Measurements from ENCODE around the gene ETFDH. TPM values are rescaled to one million over a fixed set of nuclear protein-coding genes. Genes with fewer than 3 reads are reported as not detected.
"Not testable (repeated sequence)": the region's sequence is repeated elsewhere in the genome, so short reads cannot be mapped to it uniquely, and the experiment has no call there.

ETFDH gene
- total and polyA plus RNA-seq, 7 experiments from 2014 or later = 6.5 to 25.8 (median 13.4) TPM

DNA sequence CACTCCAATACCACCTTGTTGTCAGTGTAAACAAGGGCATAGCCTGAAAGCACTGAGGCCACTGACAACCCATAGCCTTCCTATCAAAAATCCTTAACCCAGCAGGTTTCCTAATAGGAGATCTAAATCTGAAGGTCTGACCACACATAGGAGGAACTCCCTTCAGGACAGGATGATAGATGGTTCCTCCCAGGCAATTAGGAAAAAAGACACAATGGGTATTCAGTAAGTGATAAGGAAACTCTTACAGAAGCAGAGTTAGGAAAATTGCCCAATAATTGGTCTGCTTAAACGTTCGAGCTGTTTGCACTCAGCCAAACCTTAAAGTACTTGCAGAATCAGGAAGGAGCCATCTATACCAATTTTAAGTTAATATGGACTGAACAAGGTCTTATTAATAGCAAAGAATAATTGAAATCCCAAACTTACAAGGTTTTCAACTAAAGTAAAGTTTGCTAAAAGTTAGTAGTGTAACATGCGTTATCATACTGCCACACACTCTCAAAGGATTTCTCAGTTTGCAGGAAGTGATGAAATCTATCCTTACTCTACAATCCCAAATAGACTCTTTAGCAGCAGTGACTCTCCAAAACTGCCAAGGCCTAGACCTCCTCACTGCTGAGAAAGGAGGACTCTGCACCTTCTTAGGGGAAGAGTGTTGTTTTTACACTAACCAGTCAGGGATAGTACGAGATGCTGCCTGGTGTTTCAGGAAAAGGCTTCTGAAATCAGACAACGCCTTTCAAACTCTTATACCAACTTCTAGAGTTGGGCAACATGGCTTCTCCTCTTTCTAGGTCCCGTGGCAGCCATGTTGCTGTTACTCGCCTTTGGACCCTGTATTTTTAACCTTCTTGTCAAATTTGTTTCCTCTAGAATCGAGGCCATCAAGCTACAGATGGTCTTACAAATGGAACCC is 8.1 kb upstream of the ETFDH start:
- POLR2A ChIA-PET = not testable (repeated sequence)

DNA sequence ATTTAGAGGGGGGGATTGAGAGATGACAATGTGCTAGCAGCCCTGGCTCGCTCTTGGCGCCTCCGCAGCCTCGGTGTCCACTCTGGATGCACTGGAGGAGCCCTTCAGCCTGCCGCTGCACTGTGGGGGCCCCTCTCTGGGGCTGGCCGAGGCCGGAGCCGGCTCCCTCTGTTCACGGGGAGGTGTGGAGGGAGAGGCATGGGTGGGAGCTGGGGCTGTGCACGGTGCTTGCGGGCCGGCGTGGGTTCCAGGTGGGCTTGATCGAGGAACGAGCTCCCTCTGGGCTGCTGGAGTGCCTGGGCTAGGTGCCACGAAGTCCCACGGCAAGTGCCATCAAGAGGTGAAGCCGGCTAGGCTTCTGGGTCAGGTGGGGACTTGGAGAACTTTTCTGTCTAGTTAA is 7.3 kb upstream of the ETFDH start:
- no peak overlapping the region for H3K4me3 Mint-ChIP-seq
- no peak for DNase-seq
- ChIA-PET CTCF (no interaction called here), POLR2A (no interaction called here)
- Histone ChIP-seq H3K36me3 (ENCODE audit: control insufficient read depth in 2 of 3, insufficient read depth in 3 of 3, low read length in 3 of 3) (no peaks in the 10 kb centered on the region), H3K4me1 (ENCODE audit: control insufficient read depth in 2 of 2, insufficient read depth in 2 of 2, low read length in 2 of 2) (no peaks in the 10 kb centered on the region), H3K4me3 (ENCODE audit: low read length) (no peak overlapping the region), H3K9me3 (ENCODE audit: control insufficient read depth in 2 of 3, low read length in 3 of 3) (no peaks in the 10 kb centered on the region), H3K27ac (ENCODE audit: low read depth, low read length) (no peak overlapping the region), H3K27me3 (ENCODE audit: control insufficient read depth in 2 of 2, insufficient read depth in 2 of 2, low read length in 2 of 2) (no peaks in the 10 kb centered on the region)
- no peaks in the 10 kb centered on the region for H3K9me3 Mint-ChIP-seq
- intact Hi-C loops (cut with micrococcal nuclease) = no loop called here
- H3K4me1 Mint-ChIP-seq = peaks cover 0 to 10% (median 4%) of the 10 kb centered on the region in 7 donors
- peaks cover 0 to 13% (median 0%) of the 10 kb centered on the region in 5 donors for H3K36me3 Mint-ChIP-seq
- H3K27ac Mint-ChIP-seq = no peak overlapping the region
- ATAC-seq = no peak
- H3K27me3 Mint-ChIP-seq = no peaks in the 10 kb centered on the region

More for the DNA sequence above, 8.1 kb upstream of the ETFDH start:
- H3K9me3 ChIP-seq (ENCODE audit: control insufficient read depth in 2 of 3, low read length in 3 of 3); H3K36me3 ChIP-seq (ENCODE audit: control insufficient read depth in 2 of 3, insufficient read depth in 3 of 3, low read length in 3 of 3); H3K4me1 ChIP-seq (ENCODE audit: control insufficient read depth in 2 of 2, insufficient read depth in 2 of 2, low read length in 2 of 2); CTCF ChIA-PET; H3K4me1 Mint-ChIP-seq; H3K27me3 ChIP-seq (ENCODE audit: control insufficient read depth in 2 of 2, insufficient read depth in 2 of 2, low read length in 2 of 2); H3K4me3 ChIP-seq (ENCODE audit: low read length); H3K9me3 Mint-ChIP-seq; H3K27me3 Mint-ChIP-seq; ATAC-seq; intact Hi-C loops (cut with micrococcal nuclease); H3K27ac Mint-ChIP-seq; H3K4me3 Mint-ChIP-seq; H3K27ac ChIP-seq (ENCODE audit: low read depth, low read length); DNase-seq: not testable (repeated sequence)
- peaks cover 0 to 13% (median 0%) of the 10 kb centered on the region in 5 donors for H3K36me3 Mint-ChIP-seq

DNA sequence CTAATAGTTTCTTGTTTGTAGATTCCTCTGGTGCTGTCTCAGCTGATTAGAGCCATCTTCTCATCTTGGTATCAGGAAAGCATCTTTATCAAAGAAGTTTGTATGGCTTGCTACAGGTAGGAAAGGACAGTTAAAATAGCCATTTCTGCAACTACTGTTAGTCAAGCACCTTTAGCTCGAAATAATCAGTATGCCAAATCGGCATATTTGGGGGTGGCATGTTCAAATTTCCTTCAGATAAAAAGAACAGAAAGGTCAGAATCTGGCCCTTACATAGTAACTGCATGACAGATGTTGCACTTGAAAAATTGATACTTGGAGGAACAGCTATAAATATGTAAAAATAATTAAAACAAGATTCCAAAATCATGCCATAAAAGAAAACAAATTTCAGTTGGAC is 5.2 kb upstream of the ETFDH start:
- no peak overlapping the region for H3K4me3 Mint-ChIP-seq
- Histone ChIP-seq H3K27me3 (ENCODE audit: control insufficient read depth in 2 of 2, insufficient read depth in 2 of 2, low read length in 2 of 2) (no peaks in the 10 kb centered on the region), H3K4me3 (ENCODE audit: low read length) (no peak overlapping the region), H3K27ac (ENCODE audit: low read depth, low read length) (no peak overlapping the region), H3K4me1 (ENCODE audit: control insufficient read depth in 2 of 2, insufficient read depth in 2 of 2, low read length in 2 of 2) (peaks cover 6 to 7% of the 10 kb centered on the region in 2 donors), H3K36me3 (ENCODE audit: control insufficient read depth in 2 of 3, insufficient read depth in 3 of 3, low read length in 3 of 3) (peaks cover 0 to 4% (median 0%) of the 10 kb centered on the region in 3 experiments), H3K9me3 (ENCODE audit: control insufficient read depth in 2 of 3, low read length in 3 of 3) (no peaks in the 10 kb centered on the region)
- H3K4me1 Mint-ChIP-seq = peaks cover 6 to 21% (median 13%) of the 10 kb centered on the region in 7 donors
- peaks cover 0 to 13% (median 0%) of the 10 kb centered on the region in 5 donors for H3K36me3 Mint-ChIP-seq
- intact Hi-C loops (cut with micrococcal nuclease) = no loop called here
- POLR2A ChIA-PET = no interaction called here
- no peak for ATAC-seq
- H3K27ac Mint-ChIP-seq = no peak overlapping the region
- H3K9me3 Mint-ChIP-seq = no peaks in the 10 kb centered on the region
- H3K27me3 Mint-ChIP-seq = peaks cover 0 to under 1% (median 0%) of the 10 kb centered on the region in 5 donors
- no peak for DNase-seq
- CTCF ChIA-PET = interaction anchor here (0.6 to 0.7 kb wide), 3 partner anchors 48 to 535 kb away, joined by 3 to 4 read pairs (median 3); no protein-coding TSS in a partner anchor

DNA sequence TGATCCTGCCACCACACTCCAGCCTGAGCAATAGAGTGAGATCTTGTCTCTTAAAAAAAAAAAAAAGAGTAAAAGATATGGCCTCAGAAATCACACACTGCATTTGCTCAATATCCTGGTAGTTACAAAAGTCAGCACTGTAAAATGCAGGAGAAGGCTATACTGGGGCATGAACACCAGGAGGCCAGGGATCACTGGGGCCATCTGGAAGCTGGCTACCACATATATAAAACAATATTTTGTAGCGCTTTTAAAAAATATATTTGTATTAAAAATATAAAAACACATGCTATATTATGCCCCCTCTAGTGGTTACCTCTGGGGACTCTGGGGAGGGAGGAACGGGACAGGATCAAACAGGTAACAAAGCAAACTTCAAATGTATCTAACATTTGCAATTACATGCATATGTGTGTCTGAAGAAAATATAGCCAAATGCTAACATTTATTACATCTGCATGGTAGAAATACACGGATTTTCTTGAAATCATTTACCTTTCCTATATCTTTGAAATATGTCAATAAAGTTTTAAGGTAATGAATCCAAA is 4.4 kb upstream of the ETFDH start:
- Mint-ChIP-seq H3K9me3 (no peaks in the 10 kb centered on the region), H3K36me3 (peaks cover 0 to 13% (median 0%) of the 10 kb centered on the region in 5 donors), H3K27ac (no peak overlapping the region), H3K4me1 (peaks cover 6 to 28% (median 19%) of the 10 kb centered on the region in 7 donors), H3K4me3 (no peak overlapping the region), H3K27me3 (peaks cover 0 to 3% (median 0%) of the 10 kb centered on the region in 5 donors)
- Histone ChIP-seq H3K4me1 (ENCODE audit: control insufficient read depth in 2 of 2, insufficient read depth in 2 of 2, low read length in 2 of 2) (peaks cover 7 to 10% of the 10 kb centered on the region in 2 donors), H3K4me3 (ENCODE audit: low read length) (no peak overlapping the region), H3K9me3 (ENCODE audit: control insufficient read depth in 2 of 3, low read length in 3 of 3) (no peaks in the 10 kb centered on the region), H3K36me3 (ENCODE audit: control insufficient read depth in 2 of 3, insufficient read depth in 3 of 3, low read length in 3 of 3) (peaks cover 0 to 4% (median 0%) of the 10 kb centered on the region in 3 experiments), H3K27ac (ENCODE audit: low read depth, low read length) (no peak overlapping the region), H3K27me3 (ENCODE audit: control insufficient read depth in 2 of 2, insufficient read depth in 2 of 2, low read length in 2 of 2) (no peaks in the 10 kb centered on the region)
- peak in 7 of 9 donors; percentile 5 to 27 (median 20) for DNase-seq
- intact Hi-C loops (cut with micrococcal nuclease) = no loop called here
- ChIA-PET POLR2A (no interaction called here), CTCF (interaction anchor here (0.7 kb wide), 1 partner anchor 78 kb away, joined by 3 read pairs; no protein-coding TSS in a partner anchor)
- no peak for ATAC-seq

DNA sequence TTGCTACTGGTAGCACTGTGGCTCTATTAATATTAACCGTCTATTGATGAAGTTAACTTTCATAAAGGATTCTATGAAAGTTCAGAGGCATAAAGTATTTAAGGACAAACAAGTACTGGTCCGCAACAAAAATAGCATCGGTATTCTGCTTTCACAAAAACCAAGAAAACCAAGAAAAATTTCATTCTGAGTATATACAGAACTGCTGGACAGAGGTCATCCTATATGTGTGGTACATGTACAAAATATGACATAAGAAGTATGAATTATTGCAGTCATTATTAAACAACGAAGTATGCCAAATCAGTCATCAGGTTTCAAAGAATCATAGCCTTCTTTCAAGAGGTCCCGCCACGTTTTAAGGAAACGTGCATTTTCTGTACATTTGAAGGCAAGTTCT is 2.8 kb upstream of the ETFDH start:
- CTCF ChIA-PET = no interaction called here
- H3K27ac Mint-ChIP-seq = peak overlapping the region in 1 of 9 donors; percentile 29
- Histone ChIP-seq H3K4me3 (ENCODE audit: low read length) (no peak overlapping the region), H3K4me1 (ENCODE audit: control insufficient read depth in 2 of 2, insufficient read depth in 2 of 2, low read length in 2 of 2) (peaks cover 13 to 16% of the 10 kb centered on the region in 2 donors), H3K9me3 (ENCODE audit: control insufficient read depth in 2 of 3, low read length in 3 of 3) (no peaks in the 10 kb centered on the region), H3K36me3 (ENCODE audit: control insufficient read depth in 2 of 3, insufficient read depth in 3 of 3, low read length in 3 of 3) (peaks cover 0 to 4% (median 0%) of the 10 kb centered on the region in 3 experiments), H3K27ac (ENCODE audit: low read depth, low read length) (no peak overlapping the region), H3K27me3 (ENCODE audit: control insufficient read depth in 2 of 2, insufficient read depth in 2 of 2, low read length in 2 of 2) (no peaks in the 10 kb centered on the region)
- peaks cover 0 to 13% (median 0%) of the 10 kb centered on the region in 5 donors for H3K36me3 Mint-ChIP-seq
- peaks cover 0 to 31% (median 26%) of the 10 kb centered on the region in 7 donors for H3K4me1 Mint-ChIP-seq
- H3K4me3 Mint-ChIP-seq = peak overlapping the region in 2 of 10 donors; percentile 16 to 34
- ATAC-seq (no peak), DNase-seq (no peak)
- H3K9me3 Mint-ChIP-seq = no peaks in the 10 kb centered on the region
- H3K27me3 Mint-ChIP-seq = peaks cover 0 to 3% (median 0%) of the 10 kb centered on the region in 5 donors
- intact Hi-C loops (cut with micrococcal nuclease) = no loop called here
- POLR2A ChIA-PET = no interaction called here

DNA sequence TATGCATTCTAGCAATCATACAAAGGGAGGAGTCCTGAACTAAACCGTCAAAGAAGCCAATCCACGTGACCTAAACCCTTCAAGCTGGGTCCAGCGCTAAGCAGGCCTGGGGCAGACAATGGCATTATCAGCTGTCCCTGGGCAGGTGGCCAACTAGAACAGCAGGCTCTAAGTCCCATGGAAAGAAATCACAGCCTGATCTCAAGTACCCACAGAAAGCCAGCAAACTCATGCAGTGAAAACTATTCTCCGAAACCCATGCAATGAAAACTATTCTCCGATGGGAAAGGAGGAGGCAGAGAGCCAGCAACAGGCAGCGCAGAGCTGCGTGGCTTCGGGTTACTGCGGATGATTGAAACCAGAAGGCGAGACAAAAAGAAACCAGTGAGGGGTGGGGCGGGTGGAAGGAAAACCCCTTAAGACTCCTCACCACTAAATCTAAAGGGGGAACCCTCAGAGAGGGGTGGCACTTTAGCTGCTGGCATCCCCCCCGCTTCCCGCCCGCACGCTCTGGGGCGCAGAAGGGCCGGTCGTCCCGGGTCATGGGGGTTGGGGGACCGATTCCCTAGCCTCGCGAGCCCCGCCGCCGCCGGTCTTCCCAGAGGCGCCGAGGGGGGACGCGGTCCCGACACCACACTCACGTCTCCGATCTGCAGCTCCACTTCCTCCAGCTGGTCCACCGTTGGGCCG is 976 bp upstream of the ETFDH start:
- intact Hi-C loops (cut with micrococcal nuclease) = loop anchor here (1.0 kb wide), 3 partner anchors 19 to 535 kb away; no protein-coding TSS in a partner anchor
- peaks cover 0 to 3% (median 0%) of the 10 kb centered on the region in 5 donors for H3K27me3 Mint-ChIP-seq
- no peaks in the 10 kb centered on the region for H3K27me3 ChIP-seq (ENCODE audit: control insufficient read depth in 2 of 2, insufficient read depth in 2 of 2, low read length in 2 of 2)
- H3K4me1 ChIP-seq (ENCODE audit: control insufficient read depth in 2 of 2, insufficient read depth in 2 of 2, low read length in 2 of 2) = peaks cover 13 to 16% of the 10 kb centered on the region in 2 donors
- peak overlapping the region; percentile 93 for H3K27ac ChIP-seq (ENCODE audit: low read depth, low read length)
- peaks cover 0 to 4% (median 0%) of the 10 kb centered on the region in 3 experiments for H3K36me3 ChIP-seq (ENCODE audit: control insufficient read depth in 2 of 3, insufficient read depth in 3 of 3, low read length in 3 of 3)
- ATAC-seq (peak; percentile 19), DNase-seq (peak in 7 of 9 donors; percentile 38 to 70 (median 49))
- H3K4me1 Mint-ChIP-seq = peaks cover 5 to 35% (median 33%) of the 10 kb centered on the region in 7 donors
- H3K36me3 Mint-ChIP-seq = peaks cover 0 to 4% (median 0%) of the 10 kb centered on the region in 5 donors
- POLR2A ChIA-PET = interaction anchor here (1.1 kb wide), 1 partner anchor 53 kb away, joined by 4 read pairs; the partner anchor contains the start of gene PPID
- CTCF ChIA-PET = no interaction called here
- peak overlapping the region; percentile 91 to 99 (median 97) for H3K27ac Mint-ChIP-seq
- no peaks in the 10 kb centered on the region for H3K9me3 Mint-ChIP-seq
- peak overlapping the region; percentile 88 to 99 (median 96) for H3K4me3 Mint-ChIP-seq
- H3K4me3 ChIP-seq (ENCODE audit: low read length) = peak overlapping the region; percentile 80
- no peaks in the 10 kb centered on the region for H3K9me3 ChIP-seq (ENCODE audit: control insufficient read depth in 2 of 3, low read length in 3 of 3)
